ENCODE results near the gene MEOX2. TPM values are rescaled to one million over a fixed set of nuclear protein-coding genes. Genes with fewer than 3 reads are reported as not detected.

Gene MEOX2
- total and polyA plus RNA-seq, 2 of the 13 experiments (the other 11 are each of a cell fraction or from before 2014, with no cell fraction given), result not detected

DNA sequence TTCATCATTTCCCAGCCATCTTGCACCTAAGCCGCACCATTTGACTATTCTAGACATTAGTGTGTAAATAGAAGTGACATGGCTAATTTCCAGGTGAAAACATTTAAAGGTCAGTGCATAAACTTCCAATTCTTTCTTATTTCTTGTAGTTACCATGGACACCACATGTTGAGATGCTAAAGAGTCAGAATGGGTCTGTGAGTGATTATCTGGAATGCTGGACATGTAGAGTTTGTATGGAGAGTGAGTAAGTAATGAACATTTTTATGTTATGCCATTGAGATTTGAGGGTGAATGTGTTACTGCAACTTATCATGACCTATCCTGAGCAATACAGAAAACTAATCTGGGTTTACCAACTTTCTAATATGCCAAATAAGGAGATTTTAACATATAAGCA is 60.4 kb downstream of the MEOX2 start:
- in situ Hi-C loops (cut with HindIII; ENCODE audit: extremely low pct_ligation_motif_present, low pct_unique_long_range_greater_than_20kb), result no loop called here
- ChIA-PET POLR2A (no interaction called here), CTCF (ENCODE audit: low intra/inter-chr PET ratio, low total read pairs) (no interaction called here)
- Histone ChIP-seq H3K4me2 (ENCODE audit: low read depth, low read length) (no peak overlapping the region), H4K20me1 (ENCODE audit: insufficient read depth, low read length) (no peaks in the 10 kb centered on the region), H3K4me3 (replicated peaks in 1 of 3; ENCODE audit: insufficient read depth in 1 of 3, low read depth in 2 of 3, low read length in 3 of 3) (no peak overlapping the region), H3K27me3 (ENCODE audit: control insufficient read depth in 1 of 2, insufficient read depth in 2 of 2, low read length in 2 of 2) (no peaks in the 10 kb centered on the region), H3K36me3 (replicated peaks in 1 of 2; ENCODE audit: control insufficient read depth in 1 of 2, insufficient read depth in 2 of 2, low read length in 2 of 2) (no peaks in the 10 kb centered on the region), H3K79me2 (ENCODE audit: insufficient read depth, low read length) (no peaks in the 10 kb centered on the region), H2AFZ (ENCODE audit: low read length) (no peak overlapping the region), H3K9ac (ENCODE audit: insufficient read depth, low read depth, low read length) (no peak overlapping the region), H3K27ac (ENCODE audit: extremely low read length, insufficient read depth, low read length) (no peak overlapping the region), H3K4me1 (ENCODE audit: insufficient read depth, low read length) (no peaks in the 10 kb centered on the region), H3K9me3 (ENCODE audit: low read length) (peaks cover 54% of the 10 kb centered on the region)
- no peak for TF ChIP-seq CHD4 (IDR thresholded peaks at IDR 0.05; ENCODE audit: borderline replicate concordance, low read length)
- no peak for TF ChIP-seq ZNF33B (CRISPR knock-in tag; IDR thresholded peaks at IDR 0.05)
- TF ChIP-seq, protein P1, sequence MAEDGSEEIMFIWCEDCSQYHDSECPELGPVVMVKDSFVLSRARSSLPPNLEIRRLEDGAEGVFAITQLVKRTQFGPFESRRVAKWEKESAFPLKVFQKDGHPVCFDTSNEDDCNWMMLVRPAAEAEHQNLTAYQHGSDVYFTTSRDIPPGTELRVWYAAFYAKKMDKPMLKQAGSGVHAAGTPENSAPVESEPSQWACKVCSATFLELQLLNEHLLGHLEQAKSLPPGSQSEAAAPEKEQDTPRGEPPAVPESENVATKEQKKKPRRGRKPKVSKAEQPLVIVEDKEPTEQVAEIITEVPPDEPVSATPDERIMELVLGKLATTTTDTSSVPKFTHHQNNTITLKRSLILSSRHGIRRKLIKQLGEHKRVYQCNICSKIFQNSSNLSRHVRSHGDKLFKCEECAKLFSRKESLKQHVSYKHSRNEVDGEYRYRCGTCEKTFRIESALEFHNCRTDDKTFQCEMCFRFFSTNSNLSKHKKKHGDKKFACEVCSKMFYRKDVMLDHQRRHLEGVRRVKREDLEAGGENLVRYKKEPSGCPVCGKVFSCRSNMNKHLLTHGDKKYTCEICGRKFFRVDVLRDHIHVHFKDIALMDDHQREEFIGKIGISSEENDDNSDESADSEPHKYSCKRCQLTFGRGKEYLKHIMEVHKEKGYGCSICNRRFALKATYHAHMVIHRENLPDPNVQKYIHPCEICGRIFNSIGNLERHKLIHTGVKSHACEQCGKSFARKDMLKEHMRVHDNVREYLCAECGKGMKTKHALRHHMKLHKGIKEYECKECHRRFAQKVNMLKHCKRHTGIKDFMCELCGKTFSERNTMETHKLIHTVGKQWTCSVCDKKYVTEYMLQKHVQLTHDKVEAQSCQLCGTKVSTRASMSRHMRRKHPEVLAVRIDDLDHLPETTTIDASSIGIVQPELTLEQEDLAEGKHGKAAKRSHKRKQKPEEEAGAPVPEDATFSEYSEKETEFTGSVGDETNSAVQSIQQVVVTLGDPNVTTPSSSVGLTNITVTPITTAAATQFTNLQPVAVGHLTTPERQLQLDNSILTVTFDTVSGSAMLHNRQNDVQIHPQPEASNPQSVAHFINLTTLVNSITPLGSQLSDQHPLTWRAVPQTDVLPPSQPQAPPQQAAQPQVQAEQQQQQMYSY (CRISPR knock-in tag; IDR thresholded peaks at IDR 0.05), result no peak
- no peak for TF ChIP-seq GATA4 (IDR thresholded peaks at IDR 0.05; ENCODE audit: borderline replicate concordance, low read depth)
- no peak for TF ChIP-seq RARA (CRISPR knock-in tag; IDR thresholded peaks at IDR 0.05)
- TF ChIP-seq, protein P2, sequence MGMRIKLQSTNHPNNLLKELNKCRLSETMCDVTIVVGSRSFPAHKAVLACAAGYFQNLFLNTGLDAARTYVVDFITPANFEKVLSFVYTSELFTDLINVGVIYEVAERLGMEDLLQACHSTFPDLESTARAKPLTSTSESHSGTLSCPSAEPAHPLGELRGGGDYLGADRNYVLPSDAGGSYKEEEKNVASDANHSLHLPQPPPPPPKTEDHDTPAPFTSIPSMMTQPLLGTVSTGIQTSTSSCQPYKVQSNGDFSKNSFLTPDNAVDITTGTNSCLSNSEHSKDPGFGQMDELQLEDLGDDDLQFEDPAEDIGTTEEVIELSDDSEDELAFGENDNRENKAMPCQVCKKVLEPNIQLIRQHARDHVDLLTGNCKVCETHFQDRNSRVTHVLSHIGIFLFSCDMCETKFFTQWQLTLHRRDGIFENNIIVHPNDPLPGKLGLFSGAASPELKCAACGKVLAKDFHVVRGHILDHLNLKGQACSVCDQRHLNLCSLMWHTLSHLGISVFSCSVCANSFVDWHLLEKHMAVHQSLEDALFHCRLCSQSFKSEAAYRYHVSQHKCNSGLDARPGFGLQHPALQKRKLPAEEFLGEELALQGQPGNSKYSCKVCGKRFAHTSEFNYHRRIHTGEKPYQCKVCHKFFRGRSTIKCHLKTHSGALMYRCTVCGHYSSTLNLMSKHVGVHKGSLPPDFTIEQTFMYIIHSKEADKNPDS (CRISPR knock-in tag; IDR thresholded peaks at IDR 0.05), result no peak
- no peak for TF ChIP-seq MYC (CRISPR knock-in tag; IDR thresholded peaks at IDR 0.05; ENCODE audit: borderline replicate concordance)
- no peak for TF ChIP-seq ZNF747 (CRISPR knock-in tag; IDR thresholded peaks at IDR 0.05; ENCODE audit: borderline replicate concordance)
- DNase-seq (ENCODE audit: low spot score) (no peak), FAIRE-seq (no peak), ATAC-seq (no peak)
- 0% methylated on average over 1 of the region's 1 CpG for WGBS (ENCODE audit: low lambda C conversion rate)
- intact Hi-C loops (cut with micrococcal nuclease; ENCODE audit: unreplicated experiment), result loop anchor here (10.0 kb wide), 1 partner anchor 61 kb away; the partner anchor contains the start of gene AGMO
- BruUV-seq (replicated peaks), result no TSS peak
